Measurements from ENCODE around the gene TRAF3IP1. TPM values are rescaled to one million over a fixed set of nuclear protein-coding genes. Genes with fewer than 3 reads are reported as not detected.

TRAF3IP1 gene
- total and polyA plus RNA-seq, 2 donors (not counting 1 experiment from before 2014, with no cell fraction given): 3.9 to 9.2 TPM

DNA sequence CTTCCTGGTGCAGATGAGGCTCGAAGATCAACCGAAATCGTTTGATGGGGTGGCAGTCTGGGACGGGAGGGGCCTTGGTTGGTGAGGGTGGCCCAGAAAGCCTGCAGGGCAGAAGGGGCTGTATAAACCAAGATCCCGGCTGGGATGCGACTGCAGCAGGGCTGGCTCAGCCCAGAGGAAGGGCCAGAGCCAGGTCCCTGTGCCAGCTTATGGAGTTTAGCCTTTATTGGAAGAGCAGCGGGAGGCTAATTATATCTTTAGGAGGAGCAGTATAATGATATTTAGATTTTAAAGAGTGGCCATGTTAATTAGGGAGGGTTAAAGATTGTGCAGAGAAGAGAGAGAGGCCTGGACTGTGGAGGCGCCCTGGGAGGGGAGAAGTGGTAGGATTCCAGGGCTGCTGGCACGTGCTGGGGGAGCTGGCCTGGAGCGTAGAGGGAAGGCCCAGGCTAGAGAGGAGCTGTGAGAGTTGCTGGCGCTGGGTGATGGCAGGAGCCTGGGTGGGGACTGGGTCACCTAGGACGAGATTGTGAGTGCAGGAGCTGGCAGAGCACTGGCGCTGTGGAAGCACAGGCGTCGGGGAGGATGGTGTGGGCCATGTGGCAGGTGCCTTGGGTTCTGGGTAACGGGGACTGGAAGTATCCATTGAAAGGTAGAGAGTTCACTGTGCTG lies 25.1 kb downstream of the TRAF3IP1 start:
- Histone ChIP-seq H3K27me3 (ENCODE audit: control insufficient read depth, insufficient read depth, low read length) (no peaks in the 10 kb centered on the region), H3K27ac (ENCODE audit: insufficient read depth, low read length) (no peak overlapping the region), H3K9ac (ENCODE audit: insufficient read depth, low read length) (no peak overlapping the region), H3K4me3 (replicated peaks in 1 of 4; ENCODE audit: control extremely low read depth in 1 of 4, insufficient read depth in 1 of 4, low read depth in 3 of 4, low read length in 4 of 4) (no peak overlapping the region), H3K4me2 (ENCODE audit: extremely low read depth, insufficient read depth, low read length) (no peak overlapping the region), H4K20me1 (ENCODE audit: control insufficient read depth, extremely low read depth, insufficient read depth, low read length) (no peaks in the 10 kb centered on the region), H2AFZ (ENCODE audit: low read length) (no peak overlapping the region), H3K79me2 (ENCODE audit: control insufficient read depth, insufficient read depth, low read length) (no peaks in the 10 kb centered on the region), H3K36me3 (ENCODE audit: control insufficient read depth, insufficient read depth, low read length) (peaks cover 3% of the 10 kb centered on the region), H3K4me1 (ENCODE audit: control insufficient read depth, extremely low read depth, insufficient read depth, low read length) (no peaks in the 10 kb centered on the region), H3K9me3 (ENCODE audit: control insufficient read depth, insufficient read depth, low read depth, low read length) (no peaks in the 10 kb centered on the region)
- no peak for TF ChIP-seq EZH2 (IDR thresholded peaks at IDR 0.05; ENCODE audit: low read length, missing control alignments)
- TF ChIP-seq, protein P1, sequence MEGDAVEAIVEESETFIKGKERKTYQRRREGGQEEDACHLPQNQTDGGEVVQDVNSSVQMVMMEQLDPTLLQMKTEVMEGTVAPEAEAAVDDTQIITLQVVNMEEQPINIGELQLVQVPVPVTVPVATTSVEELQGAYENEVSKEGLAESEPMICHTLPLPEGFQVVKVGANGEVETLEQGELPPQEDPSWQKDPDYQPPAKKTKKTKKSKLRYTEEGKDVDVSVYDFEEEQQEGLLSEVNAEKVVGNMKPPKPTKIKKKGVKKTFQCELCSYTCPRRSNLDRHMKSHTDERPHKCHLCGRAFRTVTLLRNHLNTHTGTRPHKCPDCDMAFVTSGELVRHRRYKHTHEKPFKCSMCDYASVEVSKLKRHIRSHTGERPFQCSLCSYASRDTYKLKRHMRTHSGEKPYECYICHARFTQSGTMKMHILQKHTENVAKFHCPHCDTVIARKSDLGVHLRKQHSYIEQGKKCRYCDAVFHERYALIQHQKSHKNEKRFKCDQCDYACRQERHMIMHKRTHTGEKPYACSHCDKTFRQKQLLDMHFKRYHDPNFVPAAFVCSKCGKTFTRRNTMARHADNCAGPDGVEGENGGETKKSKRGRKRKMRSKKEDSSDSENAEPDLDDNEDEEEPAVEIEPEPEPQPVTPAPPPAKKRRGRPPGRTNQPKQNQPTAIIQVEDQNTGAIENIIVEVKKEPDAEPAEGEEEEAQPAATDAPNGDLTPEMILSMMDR (conservative IDR thresholded peaks at IDR 0.05 in 1 of 2, IDR thresholded peaks at IDR 0.05 in 1 of 2; ENCODE audit: low read depth in 1 of 2, low read length in 2 of 2): no peak
- no peak for DNase-seq (ENCODE audit: low read depth in 2 of 2)

GRCh38 chr2:238346544-238346943 lies 26.2 kb downstream of the TRAF3IP1 start:
- Histone ChIP-seq H3K4me3 (replicated peaks in 1 of 4; ENCODE audit: control extremely low read depth in 1 of 4, insufficient read depth in 1 of 4, low read depth in 3 of 4, low read length in 4 of 4) (no peak overlapping the region), H3K4me2 (ENCODE audit: extremely low read depth, insufficient read depth, low read length) (no peak overlapping the region), H3K27me3 (ENCODE audit: control insufficient read depth, insufficient read depth, low read length) (no peaks in the 10 kb centered on the region), H2AFZ (ENCODE audit: low read length) (no peak overlapping the region), H3K36me3 (ENCODE audit: control insufficient read depth, insufficient read depth, low read length) (peaks cover 4% of the 10 kb centered on the region), H4K20me1 (ENCODE audit: control insufficient read depth, extremely low read depth, insufficient read depth, low read length) (no peaks in the 10 kb centered on the region), H3K27ac (ENCODE audit: insufficient read depth, low read length) (no peak overlapping the region), H3K9me3 (ENCODE audit: control insufficient read depth, insufficient read depth, low read depth, low read length) (no peaks in the 10 kb centered on the region), H3K4me1 (ENCODE audit: control insufficient read depth, extremely low read depth, insufficient read depth, low read length) (no peaks in the 10 kb centered on the region), H3K79me2 (ENCODE audit: control insufficient read depth, insufficient read depth, low read length) (no peaks in the 10 kb centered on the region), H3K9ac (ENCODE audit: insufficient read depth, low read length) (no peak overlapping the region)
- no peak for DNase-seq (ENCODE audit: low read depth in 2 of 2)
- no peak for TF ChIP-seq EZH2 (IDR thresholded peaks at IDR 0.05; ENCODE audit: low read length, missing control alignments)
- TF ChIP-seq, protein P1 (conservative IDR thresholded peaks at IDR 0.05 in 1 of 2, IDR thresholded peaks at IDR 0.05 in 1 of 2; ENCODE audit: low read depth in 1 of 2, low read length in 2 of 2): no peak

DNA sequence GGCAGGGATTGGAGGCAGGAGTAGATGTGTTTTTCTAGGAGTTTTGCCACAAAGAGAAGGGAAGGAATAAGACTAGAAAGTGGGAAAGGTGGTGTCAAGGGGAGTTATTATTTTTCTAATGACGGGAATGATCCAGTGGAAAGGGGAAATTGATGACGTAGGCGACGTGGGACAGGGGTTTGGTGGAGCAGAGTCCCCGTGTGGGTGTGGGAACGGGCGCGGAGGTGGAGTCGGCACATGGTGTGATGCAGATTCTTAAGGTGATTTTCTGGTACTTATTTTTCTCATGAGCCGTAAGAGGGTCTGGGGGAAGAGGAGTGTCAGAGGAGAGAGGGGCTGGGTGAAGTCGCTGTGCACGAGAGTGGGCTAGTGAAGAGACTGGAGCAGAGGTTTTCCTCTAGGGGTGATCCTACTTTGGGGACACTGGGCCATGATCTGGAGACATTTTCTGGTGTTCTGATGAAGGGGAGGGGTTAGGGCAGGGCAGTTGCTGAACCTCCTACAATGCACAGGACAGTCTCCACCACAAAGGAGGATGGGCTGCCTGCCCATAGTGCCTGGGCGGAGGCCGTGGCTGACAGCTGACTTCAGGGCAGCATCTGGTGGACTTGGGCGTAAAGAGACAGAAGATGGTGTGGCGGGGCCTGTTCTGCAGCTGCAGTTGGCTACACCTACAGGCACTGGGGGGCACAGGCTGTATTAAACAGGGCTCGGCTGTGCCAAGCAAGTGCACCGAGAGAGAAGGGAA lies 30.0 kb downstream of the TRAF3IP1 start:
- H3K27ac ChIP-seq (ENCODE audit: insufficient read depth, low read length): no peak overlapping the region
- H4K20me1 ChIP-seq (ENCODE audit: control insufficient read depth, extremely low read depth, insufficient read depth, low read length): no peaks in the 10 kb centered on the region
- H3K4me2 ChIP-seq (ENCODE audit: extremely low read depth, insufficient read depth, low read length): no peak overlapping the region
- no peak overlapping the region for H3K4me3 ChIP-seq (replicated peaks in 1 of 4; ENCODE audit: control extremely low read depth in 1 of 4, insufficient read depth in 1 of 4, low read depth in 3 of 4, low read length in 4 of 4)
- no peak for DNase-seq (ENCODE audit: low read depth in 2 of 2)
- no peaks in the 10 kb centered on the region for H3K9me3 ChIP-seq (ENCODE audit: control insufficient read depth, insufficient read depth, low read depth, low read length)
- H3K9ac ChIP-seq (ENCODE audit: insufficient read depth, low read length): no peak overlapping the region
- H3K4me1 ChIP-seq (ENCODE audit: control insufficient read depth, extremely low read depth, insufficient read depth, low read length): no peaks in the 10 kb centered on the region
- no peak overlapping the region for H2AFZ ChIP-seq (ENCODE audit: low read length)
- no peaks in the 10 kb centered on the region for H3K27me3 ChIP-seq (ENCODE audit: control insufficient read depth, insufficient read depth, low read length)
- H3K79me2 ChIP-seq (ENCODE audit: control insufficient read depth, insufficient read depth, low read length): no peaks in the 10 kb centered on the region
- peaks cover 6% of the 10 kb centered on the region for H3K36me3 ChIP-seq (ENCODE audit: control insufficient read depth, insufficient read depth, low read length)
- TF ChIP-seq, protein P1 (conservative IDR thresholded peaks at IDR 0.05 in 1 of 2, IDR thresholded peaks at IDR 0.05 in 1 of 2; ENCODE audit: low read depth in 1 of 2, low read length in 2 of 2): no peak
- TF ChIP-seq EZH2 (IDR thresholded peaks at IDR 0.05; ENCODE audit: low read length, missing control alignments): no peak
